GM10847 (cell line): Measurements from ENCODE around the gene MAD1L1.

ENCODE experiments used
- POLR2A ChIP-seq: IDR thresholded peaks from 2 replicates; pipeline ENCODE4 v1.6.1; 2011; ENCODE audit not compliant: insufficient read length; ENCODE audit errors: extremely low read depth

MAD1L1 gene

DNA sequence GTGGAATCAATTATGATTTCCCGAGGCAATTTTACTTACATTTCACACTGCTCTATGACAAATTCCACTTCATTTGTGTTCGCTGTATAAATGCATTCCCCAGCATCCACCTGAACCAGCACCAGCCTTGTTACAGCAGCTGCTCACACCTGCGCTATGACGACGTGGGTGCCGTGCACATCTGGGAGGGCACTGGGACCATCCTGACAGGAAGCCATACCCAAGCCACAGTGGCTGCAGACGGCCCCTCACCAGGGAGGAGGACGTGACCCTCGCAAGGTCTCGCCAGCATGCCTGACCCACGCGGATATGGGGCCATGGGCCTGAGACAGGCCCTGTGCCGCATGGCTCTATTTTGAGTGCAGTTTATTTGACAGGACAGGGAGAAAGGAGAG lies 201.3 kb downstream of the MAD1L1 start:
- TF ChIP-seq POLR2A, result no peak

DNA sequence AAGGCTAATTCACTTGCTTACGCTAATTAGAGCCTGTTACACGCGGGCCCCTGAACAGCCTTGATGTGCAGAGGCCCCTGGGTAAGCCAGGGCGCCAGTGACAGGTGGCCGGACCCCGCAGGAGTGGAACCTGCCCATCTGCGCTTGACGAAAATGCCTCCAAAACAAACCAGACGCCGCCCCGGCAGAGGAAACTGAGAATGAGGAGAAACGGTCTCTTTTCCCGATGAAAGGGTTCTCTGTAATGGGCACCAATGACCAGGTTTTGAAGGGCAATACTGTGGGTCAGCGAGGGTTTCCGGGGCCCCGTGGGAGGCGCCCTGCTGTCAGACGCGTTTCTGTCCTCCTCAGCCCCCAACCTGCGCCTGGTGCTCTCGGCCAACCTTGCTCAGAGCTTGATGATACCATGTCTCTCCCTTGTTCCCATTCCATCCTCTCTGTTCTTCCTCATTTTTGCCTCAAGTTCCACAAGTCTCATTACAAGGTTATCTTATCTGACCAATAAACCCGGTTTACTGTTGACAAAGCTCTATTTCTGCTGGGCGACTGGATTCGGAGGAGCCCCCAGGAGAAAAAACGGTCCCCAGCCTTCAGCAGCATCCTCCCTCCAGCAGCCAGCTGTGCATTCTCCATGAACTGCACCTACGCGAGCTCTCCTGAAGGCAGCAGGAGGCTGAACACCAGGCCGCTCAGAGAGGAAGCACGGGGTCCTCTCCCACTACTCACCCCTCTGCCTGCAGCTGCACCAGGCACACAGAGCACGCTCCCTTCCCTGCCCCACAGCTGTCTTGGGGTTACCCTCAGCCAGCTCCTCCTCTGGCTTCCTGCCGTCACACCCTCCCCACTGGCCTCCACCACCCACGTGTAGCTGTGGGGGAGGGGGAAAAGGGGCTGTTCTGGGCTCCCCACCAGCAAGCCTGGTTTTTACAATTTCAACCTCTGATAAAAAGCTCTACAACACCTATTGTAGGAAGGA lies 202.0 kb downstream of the MAD1L1 start:
- TF ChIP-seq POLR2A, result no peak

DNA sequence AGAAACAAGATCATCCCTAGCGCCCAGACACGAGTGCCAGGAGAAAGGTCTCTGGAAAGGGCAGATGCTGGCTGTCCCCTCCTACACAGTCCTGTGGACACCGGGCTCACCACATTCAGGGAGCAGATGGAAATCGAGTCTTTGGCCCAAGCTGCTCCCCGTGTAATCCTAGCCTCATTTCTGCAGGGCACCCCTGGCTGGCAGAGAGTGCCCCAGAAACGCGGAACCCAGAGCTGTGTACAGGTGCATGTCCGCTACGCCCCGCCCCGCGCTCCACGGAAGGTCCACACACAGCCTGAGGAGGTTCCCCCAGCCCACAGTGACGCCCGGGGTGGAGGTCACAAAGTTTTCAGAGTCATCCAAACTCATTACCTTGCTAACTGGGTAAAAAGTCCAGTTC lies 202.8 kb downstream of the MAD1L1 start:
- no peak for TF ChIP-seq POLR2A

DNA sequence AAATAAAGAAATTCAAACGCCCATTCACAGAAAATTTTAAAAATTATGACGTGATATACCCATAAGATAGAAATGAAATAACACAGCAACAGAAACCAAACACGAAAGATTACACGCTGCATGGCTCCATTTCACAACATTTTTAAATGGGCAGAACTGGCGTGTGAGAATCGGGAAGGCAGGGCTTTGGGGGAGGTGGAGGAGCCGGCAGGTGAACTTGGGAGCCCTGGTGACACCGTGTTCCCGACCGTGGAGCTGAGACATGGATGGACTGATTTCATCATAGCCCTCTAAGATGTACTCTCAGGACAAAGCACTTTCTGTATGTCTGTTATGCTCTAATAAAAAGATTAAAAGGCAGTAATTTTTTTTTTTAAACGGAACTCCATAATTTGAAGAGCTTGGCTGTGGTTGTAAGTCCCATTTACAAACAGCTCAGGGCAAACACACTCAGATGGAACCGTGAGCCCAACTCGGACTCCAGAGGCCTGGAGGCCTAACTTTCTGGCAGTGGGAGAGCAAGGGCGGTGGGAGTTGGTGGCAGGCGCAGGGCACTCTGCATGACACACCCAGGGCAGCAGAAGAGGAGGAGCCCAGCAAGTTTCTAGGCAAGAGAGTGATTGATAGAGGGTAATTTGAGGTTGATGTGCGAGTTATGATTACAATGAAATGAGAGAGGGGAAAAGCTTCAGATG lies 203.4 kb downstream of the MAD1L1 start:
- no peak for TF ChIP-seq POLR2A

DNA sequence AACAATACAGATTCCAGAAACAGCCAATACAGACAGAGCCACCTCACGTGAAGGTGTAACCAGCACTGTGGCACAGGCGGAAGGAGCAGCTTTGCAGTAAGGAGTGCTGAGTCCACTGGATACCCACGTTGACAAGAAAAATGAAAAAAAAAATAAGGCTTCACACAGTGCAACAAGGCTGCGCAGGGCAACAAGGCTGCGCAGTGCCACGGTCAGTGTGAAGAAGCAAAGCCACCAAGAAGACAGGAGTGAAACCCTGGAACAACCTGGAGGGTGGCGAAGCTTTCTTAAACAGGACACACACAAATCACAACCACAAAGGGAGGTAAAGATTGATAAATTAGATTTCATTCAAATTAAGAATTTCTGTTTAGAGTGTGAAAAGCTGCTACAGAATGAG lies 204.0 kb downstream of the MAD1L1 start:
- no peak for TF ChIP-seq POLR2A

DNA sequence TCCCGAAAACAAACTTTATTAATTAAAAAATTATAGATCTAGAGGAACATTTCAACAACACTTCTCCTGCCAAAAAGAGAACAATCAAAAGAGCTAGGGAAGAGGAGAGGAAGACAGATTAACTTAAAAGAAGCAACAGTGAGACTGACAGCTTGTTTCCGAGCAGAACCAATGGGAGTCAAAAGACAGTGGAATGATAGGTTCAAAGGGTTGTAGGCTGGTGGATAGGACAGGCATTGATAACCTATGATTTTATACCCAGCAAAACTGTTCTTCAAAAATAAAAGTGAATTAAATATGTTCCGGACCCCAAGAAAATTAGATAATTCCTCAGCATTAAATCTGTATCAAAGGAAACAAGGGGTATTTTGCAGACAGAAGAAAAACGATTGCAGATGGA lies 207.6 kb downstream of the MAD1L1 start:
- TF ChIP-seq POLR2A, result no peak

DNA sequence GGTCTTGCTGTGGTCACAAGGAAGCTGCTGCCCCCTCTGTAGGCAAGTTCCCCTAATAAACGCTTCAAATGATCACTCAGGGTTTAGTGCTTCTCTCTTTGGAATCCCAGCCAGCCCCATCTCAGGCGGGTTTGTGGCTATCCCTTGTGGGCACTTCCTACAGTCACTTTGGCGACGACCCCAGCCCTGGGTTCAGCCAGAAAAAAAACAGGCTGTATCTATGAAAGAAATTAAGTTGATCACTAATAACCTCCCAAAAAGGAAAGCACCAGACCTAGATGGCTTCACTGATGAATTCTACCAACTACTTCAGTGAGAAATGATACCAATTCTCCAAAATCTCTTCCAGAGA lies 208.2 kb downstream of the MAD1L1 start:
- no peak for TF ChIP-seq POLR2A

DNA sequence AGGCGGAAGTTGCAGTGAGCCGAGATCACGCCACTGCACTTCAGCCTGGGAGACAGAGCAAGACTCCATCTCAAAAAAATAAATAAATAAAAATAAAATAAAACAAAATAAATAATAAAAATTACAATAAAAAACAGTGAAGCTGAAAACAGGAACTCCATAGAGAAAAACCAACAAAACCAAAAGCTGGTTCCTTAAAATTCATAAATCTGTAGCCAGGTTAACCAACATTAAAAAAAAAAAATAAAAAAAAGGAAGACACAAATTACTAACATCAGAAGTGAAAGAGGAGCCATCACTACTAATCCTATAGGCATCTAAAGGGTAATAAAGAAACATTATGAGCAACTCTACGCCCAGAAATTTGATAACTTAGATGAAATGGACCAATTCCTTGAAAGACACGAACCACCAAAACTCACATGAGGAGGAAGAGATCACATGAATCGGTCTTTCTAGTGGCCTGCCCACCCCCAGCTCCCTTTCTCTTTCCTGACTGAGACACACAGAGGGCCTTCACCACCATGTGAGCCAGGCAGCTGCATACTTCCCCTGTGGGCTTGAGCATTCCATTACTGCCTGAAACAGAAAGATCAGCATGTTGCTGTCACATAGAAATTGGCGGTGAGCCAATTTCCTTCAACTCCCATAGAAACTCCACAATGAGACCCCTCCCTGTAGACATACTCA lies 208.7 kb downstream of the MAD1L1 start:
- no peak for TF ChIP-seq POLR2A

DNA sequence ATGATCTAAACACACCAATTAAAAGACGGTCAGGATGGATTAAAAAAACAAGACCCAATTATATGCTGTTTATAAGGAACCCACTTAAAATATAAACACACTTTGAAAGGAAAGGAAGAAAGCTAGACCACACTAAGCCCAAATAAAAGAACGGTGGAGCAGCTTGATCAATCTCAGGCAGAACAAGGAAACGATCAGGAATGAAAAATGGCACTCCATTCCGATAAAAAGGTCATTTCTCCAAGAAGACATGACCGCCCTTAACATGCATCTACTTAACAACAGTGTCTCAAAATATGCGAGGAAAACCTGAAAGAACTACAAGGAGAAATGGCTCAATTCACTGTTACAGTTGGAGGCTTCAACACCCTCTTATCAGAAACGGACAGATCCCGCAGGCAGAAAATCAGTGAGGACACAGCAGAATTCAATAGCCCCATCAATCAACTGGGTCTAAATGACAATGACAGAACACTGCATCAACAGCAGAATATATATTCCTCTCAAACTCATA lies 210.0 kb downstream of the MAD1L1 start:
- no peak for TF ChIP-seq POLR2A

DNA sequence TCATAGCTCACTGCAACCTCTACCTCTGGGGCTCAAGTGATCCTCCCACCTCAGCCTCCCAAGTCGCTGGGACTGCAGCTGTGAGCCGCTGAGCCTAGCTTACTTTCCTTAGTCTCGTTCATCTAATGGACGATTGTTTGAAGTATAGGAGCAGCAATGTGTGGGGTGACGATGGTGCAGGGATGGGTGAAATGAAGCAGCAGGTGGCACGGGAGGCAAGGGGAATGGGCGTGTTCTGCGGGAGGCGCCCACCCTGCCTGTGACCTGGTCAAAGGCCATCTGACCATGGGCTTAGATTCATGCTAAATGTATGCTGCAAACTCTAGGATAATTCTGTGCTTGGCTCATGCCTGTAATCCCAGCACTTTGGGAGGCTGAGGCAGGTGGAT lies 210.7 kb downstream of the MAD1L1 start:
- TF ChIP-seq POLR2A, result no peak

DNA sequence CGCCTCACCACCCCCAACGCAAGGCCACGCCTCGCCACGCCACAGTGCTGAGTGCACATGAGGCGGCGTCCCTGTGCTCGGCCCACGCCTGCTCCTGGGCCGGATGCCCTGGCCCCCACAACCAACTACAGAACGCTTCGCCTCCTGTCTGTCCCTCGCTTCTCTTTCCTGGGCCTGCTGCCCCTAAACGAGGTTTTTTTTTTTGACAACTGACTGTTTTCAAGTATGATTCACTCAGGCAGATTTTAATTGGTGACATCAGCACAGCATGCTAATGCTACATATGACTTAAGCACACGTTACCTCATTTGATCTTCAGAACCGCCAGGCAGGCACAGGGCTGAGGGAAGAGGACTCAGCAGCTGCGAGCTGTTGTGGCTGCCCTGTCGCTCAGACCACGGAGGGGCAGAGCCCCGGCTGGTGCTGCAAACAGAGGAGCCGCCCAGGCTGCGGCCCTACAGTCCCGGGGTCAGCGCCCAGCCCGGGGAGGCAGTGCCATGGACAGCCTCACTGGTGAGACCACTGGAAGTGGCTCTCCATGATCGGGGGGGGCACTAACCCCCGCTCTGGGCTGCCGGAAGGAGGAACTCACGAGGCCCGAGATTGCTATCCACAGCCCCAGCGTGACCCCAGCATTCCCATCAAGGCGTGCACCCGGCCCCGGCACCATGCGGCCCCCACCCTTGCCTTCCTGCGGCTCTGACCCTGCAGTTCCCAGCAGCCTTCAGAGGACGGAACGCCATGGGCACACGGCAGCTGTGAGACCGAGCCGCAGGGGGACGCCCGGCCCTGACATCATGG lies 212.8 kb downstream of the MAD1L1 start:
- TF ChIP-seq POLR2A, result no peak

DNA sequence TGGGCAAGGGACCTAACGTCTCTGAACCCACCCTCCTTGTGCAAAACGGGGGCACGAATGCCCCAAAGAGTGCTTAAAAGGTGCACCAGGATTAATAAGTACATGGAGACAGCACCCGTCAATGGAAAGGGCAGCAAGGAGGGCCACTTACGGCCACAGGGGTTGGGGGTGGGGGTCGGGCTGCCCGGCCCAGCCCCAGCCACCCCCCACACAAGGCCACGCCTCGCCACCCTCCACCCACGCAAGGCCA lies 213.4 kb downstream of the MAD1L1 start:
- TF ChIP-seq POLR2A, result no peak

DNA sequence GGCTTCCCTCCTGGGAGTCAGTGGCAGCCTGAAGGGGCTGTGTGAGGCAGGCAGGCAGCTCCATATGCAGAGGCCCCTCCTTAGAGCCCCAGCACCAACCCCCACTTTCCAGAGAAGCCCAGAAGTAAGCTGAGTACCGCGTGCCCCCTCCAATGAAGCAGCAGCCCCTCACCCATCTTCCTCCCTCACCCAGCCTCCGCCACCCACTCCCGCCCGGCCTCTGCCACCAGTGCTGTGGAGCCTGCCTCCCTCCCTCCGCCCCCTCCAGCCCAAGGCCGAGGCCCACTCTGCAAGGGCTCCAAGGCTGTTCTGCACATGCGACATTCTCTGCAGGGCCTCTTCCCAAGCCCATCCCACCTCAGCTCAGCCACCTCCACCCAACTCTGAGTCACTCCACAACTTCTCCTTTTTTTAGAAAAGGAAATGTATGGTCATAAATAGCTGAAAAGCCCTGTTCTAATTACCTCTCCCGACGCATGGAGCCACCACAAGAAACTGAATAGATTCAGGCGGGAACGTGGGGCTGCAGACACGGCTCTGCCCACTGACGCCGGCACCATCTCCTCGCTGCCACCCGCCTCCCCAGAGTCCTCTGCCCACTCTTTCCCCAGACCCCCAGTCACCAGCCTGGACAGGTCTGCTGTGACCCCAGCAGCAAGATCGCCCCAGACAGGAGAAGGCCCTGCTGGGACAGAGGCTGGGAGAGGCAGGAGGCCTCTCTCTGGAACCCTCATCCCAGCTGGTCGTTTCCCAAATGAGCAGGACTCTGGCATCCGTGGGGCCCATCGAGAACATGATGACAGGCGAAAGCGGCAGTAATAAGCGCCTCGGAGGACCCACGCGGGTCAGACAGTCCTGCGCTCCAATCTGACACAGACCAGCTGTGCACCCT lies 213.9 kb downstream of the MAD1L1 start:
- TF ChIP-seq POLR2A, result no peak

DNA sequence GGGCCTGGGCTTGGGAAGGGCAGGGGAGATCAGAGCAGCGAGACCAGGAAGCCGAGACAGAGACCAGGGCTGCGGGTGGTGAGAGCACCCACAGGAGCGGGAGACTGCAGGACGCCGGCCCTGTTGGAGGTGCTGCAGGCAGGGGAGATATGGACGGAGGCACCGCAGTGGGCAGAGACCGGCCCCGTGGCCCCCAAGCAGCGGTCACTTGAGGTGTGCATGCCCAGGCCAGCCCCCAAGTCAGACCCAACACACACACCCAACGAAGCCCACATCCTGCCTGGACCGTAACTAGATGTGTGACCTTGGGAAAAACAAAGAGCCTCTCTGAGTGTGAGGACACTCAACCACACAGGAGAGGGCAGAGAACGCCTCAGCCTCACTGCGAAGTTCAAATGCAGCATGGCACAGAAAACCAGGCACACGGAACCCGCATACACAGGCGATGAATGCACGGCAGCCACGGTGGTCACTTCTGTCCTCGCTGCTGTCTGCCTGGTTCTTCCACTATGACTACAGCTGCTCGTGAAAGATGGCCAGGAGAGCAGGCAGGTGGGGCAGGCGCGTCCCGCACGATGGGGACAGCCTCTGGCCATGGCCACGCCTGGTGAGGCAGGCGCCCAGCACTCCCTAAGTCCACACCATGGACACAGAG lies 214.7 kb downstream of the MAD1L1 start:
- TF ChIP-seq POLR2A, result no peak
